ENCODE measurements around the gene RBM22.

Gene RBM22

DNA sequence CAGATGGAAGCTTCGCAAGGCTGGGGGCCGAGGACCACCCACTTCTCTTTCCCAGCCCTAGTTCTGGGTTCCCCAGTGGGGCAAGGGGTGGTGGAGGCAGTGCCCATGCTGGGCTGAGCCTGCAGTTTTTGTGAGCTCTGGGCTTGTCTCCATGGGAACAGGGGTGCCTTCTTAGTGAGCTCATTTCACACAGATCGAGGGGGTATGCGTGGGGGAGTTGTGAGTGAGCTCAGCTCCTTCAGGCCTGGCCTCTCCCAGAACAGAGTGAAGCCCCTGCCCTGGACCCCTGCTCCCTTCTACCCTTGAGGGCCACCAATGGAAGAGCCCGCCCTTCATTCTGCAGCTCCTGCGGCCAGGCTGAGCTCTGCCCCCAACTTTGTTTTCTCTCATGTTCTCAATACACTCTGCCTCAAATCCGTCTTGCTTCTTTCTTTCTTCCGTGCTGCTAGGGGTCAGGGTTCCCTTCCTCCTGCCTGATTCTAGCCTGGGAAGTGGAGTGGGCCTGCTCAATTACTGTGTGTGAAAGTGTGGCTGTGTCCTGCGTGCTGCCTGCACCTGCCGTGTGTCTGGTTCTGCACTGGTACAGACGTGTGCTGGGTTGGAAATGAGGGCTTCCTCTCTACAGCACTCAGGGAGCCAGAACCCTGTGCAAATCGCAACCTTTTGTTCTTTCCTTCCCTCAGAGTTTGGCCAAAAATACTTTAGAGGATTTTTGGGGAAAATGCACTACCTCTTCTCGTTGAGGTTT is 48.8 kb downstream of the RBM22 start:
- no peak for DNase-seq

DNA sequence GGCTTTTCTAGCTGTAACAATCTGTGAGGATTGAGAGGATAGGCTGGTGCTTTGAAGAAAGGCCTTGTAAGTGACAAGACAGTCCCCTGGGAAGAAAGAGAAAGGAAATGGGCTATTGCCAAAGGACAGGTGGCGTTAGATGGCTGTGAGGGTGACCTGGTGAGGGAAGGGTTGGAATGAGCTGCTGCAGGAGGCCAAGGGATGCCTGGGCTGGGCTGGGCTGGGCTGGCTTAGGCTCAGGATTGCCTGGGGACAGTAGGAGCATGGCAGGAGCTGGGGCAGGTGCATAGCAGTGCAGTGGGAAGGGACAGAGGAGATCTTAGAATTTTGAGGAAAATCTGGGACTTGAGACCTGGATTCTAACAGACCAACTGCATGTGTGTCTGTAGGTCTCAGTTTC is 49.5 kb downstream of the RBM22 start:
- DNase-seq, result no peak

DNA sequence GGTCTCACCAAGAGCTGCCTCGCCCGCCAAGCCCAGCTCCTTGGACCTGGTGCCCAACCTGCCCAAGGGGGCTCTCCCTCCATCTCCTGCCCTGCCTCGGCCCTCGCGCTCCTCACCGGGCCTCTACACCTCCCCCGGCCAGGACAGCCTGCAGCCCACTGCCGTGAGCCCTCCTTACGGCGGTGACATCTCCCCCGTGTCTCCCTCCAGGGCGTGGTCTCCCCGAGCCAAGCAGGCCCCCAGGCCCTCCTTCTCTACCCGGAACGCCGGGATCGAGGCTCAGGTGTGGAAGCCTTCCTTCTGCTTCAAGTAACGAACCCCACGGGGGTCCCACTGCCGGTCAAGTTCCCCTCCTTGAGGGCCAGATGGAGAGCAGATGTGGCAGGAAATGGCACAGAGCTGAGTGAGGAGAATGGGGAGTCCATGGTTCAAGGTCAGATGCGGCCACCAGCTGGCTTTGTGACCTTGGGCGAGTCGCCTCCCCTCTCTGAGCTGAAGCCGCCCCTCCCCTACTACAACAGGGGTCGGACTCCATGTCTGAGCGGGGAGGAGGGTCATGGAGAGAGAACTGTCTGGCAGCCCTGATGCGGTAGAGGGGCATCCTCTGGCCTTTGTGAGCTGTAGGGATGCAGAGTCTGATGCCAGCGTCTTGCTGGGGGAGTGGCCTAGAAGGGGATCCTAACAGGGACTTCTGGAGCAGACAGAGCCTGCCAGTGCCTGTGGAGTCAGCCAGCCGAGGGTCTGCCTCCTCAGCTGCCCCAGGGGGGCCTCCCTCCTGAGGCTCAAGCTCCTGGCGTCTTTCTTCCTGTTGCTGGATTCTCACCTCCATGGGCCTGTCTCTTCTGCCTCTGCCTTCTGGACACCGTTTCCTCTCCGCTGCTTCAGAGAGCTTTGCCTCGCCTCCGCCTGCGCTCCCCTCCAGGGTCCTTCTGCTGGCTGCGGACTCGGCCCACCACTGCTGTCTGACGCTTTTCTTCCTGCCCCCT is 50.5 kb downstream of the RBM22 start:
- DNase-seq, result no peak

DNA sequence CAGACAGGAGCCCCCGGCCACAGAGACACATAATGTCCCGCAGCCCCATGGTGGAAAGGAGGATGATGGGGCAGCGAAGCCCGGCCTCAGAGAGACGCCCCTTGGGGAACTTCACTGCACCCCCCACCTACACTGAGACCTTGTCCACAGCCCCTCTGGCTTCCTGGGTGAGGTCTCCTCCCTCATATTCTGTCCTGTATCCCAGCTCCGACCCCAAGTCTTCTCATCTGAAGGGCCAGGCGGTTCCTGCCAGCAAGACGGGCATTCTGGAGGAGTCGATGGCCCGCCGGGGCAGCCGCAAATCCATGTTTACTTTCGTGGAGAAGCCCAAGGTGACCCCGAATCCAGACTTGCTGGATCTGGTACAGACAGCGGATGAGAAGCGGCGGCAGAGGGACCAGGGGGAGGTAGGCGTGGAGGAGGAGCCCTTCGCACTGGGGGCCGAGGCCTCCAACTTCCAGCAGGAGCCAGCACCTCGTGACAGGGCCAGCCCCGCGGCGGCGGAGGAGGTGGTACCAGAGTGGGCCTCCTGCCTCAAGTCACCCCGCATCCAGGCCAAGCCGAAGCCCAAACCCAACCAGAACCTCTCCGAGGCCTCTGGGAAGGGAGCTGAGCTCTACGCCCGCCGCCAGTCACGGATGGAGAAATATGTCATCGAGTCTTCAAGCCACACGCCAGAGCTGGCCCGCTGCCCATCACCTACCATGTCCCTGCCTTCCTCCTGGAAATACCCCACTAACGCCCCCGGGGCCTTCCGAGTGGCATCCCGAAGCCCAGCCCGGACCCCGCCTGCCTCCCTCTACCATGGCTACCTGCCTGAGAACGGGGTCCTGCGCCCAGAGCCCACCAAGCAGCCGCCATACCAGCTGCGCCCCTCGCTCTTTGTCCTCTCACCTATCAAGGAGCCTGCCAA is 51.5 kb downstream of the RBM22 start:
- DNase-seq, result no peak

DNA sequence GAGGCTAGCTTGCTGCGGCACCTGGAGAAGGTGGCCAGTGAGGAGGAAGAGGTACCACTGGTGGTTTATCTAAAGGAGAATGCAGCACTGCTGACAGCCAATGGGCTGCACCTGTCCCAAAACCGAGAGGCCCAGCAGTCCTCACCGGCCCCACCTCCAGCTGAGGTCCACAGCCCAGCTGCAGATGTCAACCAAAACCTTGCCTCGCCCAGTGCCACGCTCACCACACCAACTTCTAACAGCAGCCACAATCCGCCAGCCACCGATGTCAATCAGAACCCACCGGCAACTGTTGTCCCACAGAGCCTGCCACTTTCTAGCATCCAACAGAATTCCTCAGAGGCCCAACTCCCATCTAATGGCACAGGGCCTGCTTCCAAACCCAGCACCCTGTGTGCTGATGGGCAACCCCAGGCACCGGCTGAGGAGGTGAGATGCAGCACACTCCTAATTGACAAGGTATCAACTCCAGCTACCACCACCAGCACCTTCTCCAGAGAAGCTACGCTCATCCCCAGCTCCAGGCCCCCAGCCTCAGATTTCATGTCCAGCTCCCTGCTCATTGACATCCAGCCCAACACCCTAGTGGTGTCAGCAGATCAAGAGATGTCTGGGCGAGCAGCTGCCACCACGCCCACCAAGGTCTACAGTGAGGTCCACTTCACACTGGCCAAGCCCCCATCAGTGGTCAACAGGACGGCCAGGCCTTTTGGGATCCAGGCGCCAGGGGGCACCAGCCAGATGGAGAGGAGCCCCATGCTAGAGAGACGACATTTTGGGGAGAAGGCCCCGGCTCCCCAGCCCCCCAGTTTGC is 52.4 kb downstream of the RBM22 start:
- no peak for DNase-seq

DNA sequence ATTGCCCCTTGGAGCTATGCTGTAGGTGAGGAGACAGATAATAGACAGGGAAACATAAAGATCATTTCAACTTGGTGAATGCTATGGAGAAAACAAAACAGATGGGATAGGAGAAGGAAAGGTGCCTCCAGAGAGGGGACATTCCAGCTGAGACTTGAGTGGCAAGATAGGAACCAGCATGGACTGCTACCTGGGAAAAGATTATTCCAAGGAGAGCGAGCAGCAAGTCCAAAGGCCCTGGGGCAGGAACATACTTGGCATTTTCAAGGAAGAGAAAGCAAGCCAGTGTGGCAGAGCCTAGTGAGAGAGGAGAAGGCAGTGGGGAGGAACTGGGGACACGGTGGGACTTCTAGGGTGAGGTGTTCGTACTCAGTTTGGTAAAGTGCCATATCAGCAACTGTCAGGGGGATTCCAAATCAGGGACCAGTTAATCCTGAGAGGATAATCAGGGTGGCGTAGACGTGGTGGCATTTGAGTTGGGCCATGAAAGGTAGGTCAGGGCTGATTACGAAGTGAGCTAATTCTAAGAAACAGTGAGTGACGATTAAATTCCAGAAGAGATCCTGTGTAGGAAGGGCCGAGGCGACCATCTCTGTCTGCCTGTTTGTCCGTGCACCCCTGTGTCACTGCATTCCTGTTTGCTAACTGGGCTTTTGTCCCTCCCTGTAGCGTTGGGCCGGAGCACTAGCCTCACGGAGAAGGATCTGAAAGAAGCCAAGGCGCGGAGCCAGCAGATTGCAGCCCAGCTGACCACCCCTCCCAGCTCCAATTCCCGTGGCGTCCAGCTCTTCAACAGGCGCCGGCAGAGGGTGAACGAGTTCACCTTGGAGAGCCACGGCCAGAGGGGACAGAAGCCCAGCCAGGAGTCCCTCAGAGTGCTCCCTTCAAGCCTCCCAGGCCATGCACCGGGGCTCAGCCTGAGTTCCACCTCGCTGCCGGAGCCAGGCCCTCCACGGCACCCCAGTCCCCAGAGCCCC is 53.3 kb downstream of the RBM22 start:
- no peak for DNase-seq

DNA sequence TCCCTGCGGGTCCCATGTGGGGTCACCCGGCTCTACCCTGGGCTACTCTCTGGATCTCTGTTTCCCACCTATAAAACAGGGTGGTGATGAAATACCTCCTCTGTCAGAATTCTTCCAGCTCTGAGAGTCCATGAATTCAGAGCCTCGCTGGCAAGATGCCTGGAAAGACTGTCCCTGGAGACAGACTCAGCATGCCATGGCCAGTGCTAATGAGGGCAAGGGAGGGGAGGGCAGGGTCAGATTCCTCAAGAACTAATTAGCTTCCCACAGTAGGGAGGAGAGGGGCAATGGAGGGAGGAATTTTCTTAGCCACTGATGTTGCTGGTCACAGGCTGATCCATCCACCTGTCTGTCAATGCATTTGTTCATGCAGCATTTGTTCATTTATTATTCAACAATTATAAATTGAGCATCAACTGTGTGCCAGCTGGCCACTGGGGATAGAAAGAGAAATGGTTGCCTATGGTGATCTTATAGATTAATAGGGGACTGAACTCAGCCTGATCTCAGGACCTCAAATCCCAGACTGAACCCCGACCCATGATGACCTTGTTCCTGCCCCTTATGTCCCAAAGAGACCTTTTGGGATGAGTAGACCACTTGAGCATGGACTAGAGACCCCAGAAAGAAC is 55.7 kb downstream of the RBM22 start:
- DNase-seq, result no peak

DNA sequence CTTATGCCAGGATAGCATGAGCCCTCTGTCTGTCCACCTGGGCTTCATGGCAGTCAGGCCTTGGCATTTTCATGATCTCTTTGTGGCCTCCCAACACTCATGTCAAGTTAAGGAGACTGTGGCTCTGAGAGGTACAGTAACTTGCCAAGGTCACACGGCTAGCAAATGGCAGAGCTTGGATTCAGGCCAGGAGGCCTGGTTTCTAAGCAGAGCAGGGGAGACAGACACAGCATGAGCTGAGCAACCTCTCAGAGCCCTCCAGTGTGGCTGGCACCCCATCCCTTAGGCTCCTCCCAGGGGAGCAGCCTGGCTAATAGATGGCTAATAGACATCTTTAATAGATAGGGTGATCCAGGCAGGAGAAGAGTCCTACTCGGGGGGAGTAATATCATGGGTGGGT is 56.3 kb downstream of the RBM22 start:
- DNase-seq, result no peak

DNA sequence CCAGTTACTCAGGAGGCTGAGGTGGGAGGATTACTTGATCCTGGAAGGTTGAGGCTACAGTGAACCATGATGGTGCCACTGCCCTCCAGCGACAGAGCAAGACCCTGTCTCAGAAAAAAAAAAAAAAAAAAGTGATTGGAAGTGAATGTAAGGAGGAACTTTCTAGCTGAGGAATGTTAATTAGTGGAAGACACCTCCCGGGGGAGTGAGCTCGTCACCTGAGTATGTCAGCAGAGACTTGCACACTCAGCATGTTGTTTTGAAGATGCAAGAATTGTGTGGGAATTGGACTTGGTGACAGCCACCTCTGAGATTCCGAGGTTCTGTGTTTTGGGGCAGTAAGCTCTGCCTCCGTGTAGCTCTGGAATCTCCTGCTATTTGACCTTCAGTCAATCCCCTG is 56.8 kb downstream of the RBM22 start:
- DNase-seq, result no peak

DNA sequence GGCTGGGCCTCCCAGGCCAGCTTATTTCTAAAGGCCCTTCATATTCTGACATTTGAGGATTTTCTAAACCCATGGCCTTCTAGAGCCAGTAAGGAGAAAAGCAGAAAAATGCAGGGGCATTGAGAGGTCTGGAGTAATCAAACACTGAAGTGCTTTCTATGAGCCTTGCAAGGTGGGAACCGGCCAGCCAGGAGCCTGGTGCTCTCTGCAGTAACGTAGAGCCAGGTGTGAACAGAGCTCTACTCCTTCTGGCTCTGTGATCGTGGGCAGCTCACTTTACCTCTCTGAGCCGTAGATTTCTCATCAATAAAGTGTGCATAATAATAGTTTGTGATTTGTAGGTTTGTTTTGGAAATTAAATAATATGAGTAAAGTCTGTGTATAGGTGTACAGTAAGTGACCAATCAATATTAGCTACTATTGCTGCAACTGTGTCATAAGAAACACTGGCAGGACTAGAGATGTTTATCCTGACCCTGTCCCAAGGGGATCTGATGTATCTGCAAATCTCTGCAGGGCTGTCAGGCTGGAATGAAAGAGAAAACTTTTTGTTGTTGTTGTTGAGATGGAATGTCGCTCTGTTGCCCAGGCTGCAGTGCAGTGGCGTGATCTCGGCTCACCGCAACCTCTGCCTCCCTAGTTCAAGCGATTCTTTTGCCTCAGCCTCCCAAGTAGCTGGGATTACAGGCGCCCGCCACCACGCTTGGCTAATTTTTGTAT is 57.7 kb downstream of the RBM22 start:
- no peak for DNase-seq

DNA sequence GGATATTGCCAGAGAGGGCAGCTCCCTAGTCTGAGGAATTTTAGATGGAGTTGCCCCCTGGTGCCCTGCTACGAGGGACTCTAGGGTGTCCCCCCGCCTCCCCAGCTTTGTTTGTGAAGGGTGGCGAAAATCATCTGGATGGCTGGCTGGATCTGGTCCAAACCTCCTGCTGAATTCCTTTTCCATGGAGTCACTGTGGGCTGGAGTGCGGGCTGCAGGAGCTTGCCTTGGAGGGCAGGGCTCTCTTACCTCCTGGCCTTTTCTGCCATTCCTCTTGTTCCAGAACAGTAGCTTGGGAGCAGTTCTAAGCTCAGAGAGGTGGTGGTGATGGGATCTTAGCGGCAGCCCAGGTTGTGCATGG is 58.3 kb downstream of the RBM22 start:
- no peak for DNase-seq

DNA sequence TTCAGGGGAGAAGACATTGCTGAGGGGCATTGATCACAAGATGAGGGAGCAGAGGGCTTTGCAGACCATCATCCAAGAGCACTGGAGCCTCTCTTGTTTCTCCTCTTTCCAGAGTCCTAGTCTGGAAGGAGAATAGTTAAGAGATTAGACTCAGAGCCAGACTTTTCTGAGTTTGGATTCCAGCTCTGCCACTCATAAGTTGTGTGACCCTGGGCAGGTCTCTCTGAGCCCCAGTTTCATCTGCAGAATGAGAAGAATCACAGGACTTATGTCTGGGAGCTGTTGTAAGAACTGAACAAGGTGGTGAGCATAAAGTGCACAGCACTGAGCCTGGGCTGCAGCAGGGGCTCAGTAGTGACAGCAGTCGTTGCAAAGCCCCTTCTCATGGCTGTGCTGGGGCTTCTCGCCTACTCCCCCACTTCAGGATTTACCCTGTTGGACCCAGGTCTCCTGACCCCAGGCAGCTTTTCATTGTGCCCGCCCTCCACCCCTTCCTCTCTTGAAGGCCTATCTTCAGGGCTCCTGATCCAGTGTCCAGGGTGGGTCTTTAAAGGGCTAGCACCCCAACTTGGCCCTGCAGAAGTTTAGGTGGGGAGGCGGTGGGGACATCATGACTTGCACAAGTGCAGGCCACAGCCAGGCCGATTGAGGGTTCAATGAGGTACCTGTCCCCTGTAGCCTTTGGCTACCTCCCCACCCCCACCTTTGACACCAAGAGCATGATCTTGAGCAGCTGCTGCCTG is 58.9 kb downstream of the RBM22 start:
- no peak for DNase-seq

DNA sequence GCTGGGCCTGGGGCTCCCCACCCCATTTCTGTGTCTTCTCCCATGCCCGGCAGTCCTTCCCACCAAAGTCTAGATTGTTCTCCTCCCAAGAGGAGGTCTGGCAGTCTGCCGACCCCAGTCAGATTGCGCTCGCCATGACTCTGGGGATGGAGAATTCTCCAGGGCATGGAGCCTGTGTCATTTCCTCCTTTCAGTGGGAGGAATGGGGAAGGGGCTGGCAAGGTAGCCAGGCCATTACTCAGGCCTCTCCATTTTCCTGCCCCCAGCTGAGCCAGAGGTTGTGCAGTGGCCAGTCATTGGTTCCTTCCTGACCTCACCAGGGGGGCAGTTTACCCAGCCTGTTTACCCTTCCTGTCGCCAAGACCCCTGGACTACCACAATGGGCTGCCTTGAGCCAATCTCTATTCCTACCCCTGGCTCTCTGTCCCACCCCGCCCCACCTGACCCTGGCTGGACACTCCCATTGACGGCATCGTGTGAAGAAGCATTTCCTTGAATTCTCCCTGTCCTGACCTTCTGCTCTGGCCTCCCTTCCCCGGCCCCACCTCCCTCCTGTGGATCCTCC is 59.8 kb downstream of the RBM22 start:
- no peak for DNase-seq
